Upper lobe of right lung (tissue), 1 donor: ENCODE results near the gene ELOA2. TPM values are rescaled to one million over a fixed set of nuclear protein-coding genes. Genes with fewer than 3 reads are reported as not detected.
A peak's percentile ranks its signal among the peaks of the same experiment; 100 is the strongest.
"Not testable (repeated sequence)": the region's sequence is repeated elsewhere in the genome, so short reads cannot be mapped to it uniquely, and the experiment has no call there.

ENCODE experiments used
- ATAC-seq: fragments of 200-7000 bp; cut with Tn5 transposase; one replicate; pipeline ENCODE4 v1.9.1; 2020; ENCODE audit warnings: mild to moderate bottlenecking, moderate library complexity
- DNase-seq: peaks from one replicate; pipeline ENCODE4 v3.0.0-alpha.2; 2020
- H3K27ac ChIP-seq: fragments of 200-600 bp; one replicate; pipeline ENCODE4 v1.8.0; 2022
- H3K27me3 ChIP-seq: fragments of 200-600 bp; one replicate; pipeline ENCODE4 v1.8.0; 2022; ENCODE audit warnings: mild to moderate bottlenecking
- H3K36me3 ChIP-seq: fragments of 200-600 bp; one replicate; pipeline ENCODE4 v1.8.0; 2022
- H3K4me1 ChIP-seq: fragments of 200-600 bp; one replicate; pipeline ENCODE4 v1.8.0; 2022
- H3K4me3 ChIP-seq: fragments of 200-600 bp; one replicate; pipeline ENCODE4 v1.8.0; 2022; ENCODE audit warnings: mild to moderate bottlenecking
- H3K9me3 ChIP-seq: fragments of 200-600 bp; one replicate; pipeline ENCODE4 v1.8.0; 2022
- intact Hi-C: fragments of 100-400 bp; cut with DNase I; formaldehyde crosslinking; loops from one replicate; pipeline ENCODE4 v1.11.0; 2022
- total RNA-seq: library from RNA; stranded (reverse); fragmentation: NEBNext Ultra II Directional; extraction: Animal tissue kit (Norgen Biotek cat#: 25700); gene quantifications from one replicate; pipeline ENCODE4 v1.2.1, GENCODE V29; 2021
- donor health status: DM: no; HTN: yes; CAD: no; lungs with severe emphysema.

ELOA2 gene
- total RNA-seq, 1 donor from 2014 or later, result not detected

- H3K4me3 ChIP-seq, H3K27ac ChIP-seq, DNase-seq, H3K4me1 ChIP-seq, H3K9me3 ChIP-seq, H3K27me3 ChIP-seq, intact Hi-C loops, H3K36me3 ChIP-seq: not testable (repeated sequence)
- ATAC-seq, result peak; percentile 14
Measured at GRCh38 chr18:47020757-47021156, 14.7 kb downstream of the ELOA2 start.

DNA sequence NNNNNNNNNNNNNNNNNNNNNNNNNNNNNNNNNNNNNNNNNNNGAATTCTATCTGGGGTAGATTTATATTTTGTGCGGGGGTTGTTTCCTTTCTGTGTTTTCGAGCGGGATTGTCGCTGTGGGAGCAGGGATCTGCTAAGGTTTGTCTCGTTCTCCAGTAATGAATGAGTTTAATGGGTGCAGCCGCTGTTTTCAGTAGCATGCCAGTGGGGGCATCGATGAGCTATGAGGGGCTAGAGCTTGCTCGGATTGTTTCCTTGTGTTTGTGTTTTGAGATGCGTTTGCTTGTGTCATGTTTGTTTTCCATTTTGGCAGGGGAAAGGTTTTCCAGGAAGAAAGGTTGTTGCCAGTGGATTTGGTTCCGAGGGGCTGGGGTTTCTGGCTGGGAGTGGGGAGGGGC, 15.6 kb downstream of the ELOA2 start:
- DNase-seq, H3K4me3 ChIP-seq, H3K4me1 ChIP-seq, H3K27ac ChIP-seq, H3K27me3 ChIP-seq, H3K9me3 ChIP-seq, intact Hi-C loops, ATAC-seq, H3K36me3 ChIP-seq: not testable (repeated sequence)

Other genes starting within 250 kb of the ELOA2 start
- gene PIAS2, start 118.1 kb downstream of the ELOA2 start, total RNA-seq, result 38.6 TPM
- gene KATNAL2, start 118.0 kb downstream of the ELOA2 start, total RNA-seq, result 3.1 TPM
- 38.2 TPM for gene HDHD2, start 114.9 kb upstream of the ELOA2 start, total RNA-seq
- gene IER3IP1, start 140.7 kb upstream of the ELOA2 start, total RNA-seq, result 12.9 TPM
- gene SKOR2, start 216.0 kb upstream of the ELOA2 start, total RNA-seq, result not detected